Naive thymus-derived CD8-positive, alpha-beta T cell (primary cell): Measurements from ENCODE around the gene CFAP65. TPM values are rescaled to one million over a fixed set of nuclear protein-coding genes. Genes with fewer than 3 reads are reported as not detected.

Source experiments
- ATAC-seq, 2 donors: fragments of 150-1000 bp; cut with Tn5 transposase in 1 of 2; sonication (Bioruptor Pico), chemical (Tn5 transposase) in 1 of 2; 1 replicate in 1 of 2; 2 replicates in 1 of 2; pipeline ENCODE4 v1.10.0; 2021; ENCODE audit warnings: mild to moderate bottlenecking in 2 of 2, moderate library complexity in 2 of 2
- POLR2A ChIA-PET: fragments of 350-600 bp; sonication (Branson Sonifier 250); formaldehyde crosslinking; loops from one replicate; lab custom pipeline; 2021; ENCODE audit warnings: antibody characterized with exemption; lab: Charles Lee
- DNase-seq, 10 donors: peaks; one replicate each; pipeline versions ENCODE4 v3.0.0 to v3.0.0-alpha.2; 2020 to 2022
- H3K27ac Mint-ChIP-seq, 10 donors: one replicate each; pipeline ENCODE4 v1.8.0; 2020 to 2022; ENCODE audit warnings: mild to moderate bottlenecking in 10 of 10, mixed read lengths in 10 of 10, moderate library complexity in 4 of 10, inconsistent platforms in 1 of 10
- H3K27me3 Mint-ChIP-seq, 5 donors: one replicate each; pipeline ENCODE4 v1.8.0; 2021 to 2022; ENCODE audit warnings: mixed read lengths in 5 of 5
- H3K36me3 Mint-ChIP-seq, 3 donors: one replicate each; pipeline ENCODE4 v1.8.0; 2020 to 2022; ENCODE audit warnings: mixed read lengths in 3 of 3, mild to moderate bottlenecking in 2 of 3, inconsistent platforms in 1 of 3
- H3K4me1 Mint-ChIP-seq, 4 donors: one replicate each; pipeline ENCODE4 v1.8.0; 2021 to 2022; ENCODE audit warnings: mixed read lengths in 4 of 4
- H3K4me3 Mint-ChIP-seq, 10 donors: one replicate each; pipeline ENCODE4 v1.8.0; 2020 to 2022; ENCODE audit warnings: mild to moderate bottlenecking in 10 of 10, mixed read lengths in 10 of 10, moderate library complexity in 6 of 10, inconsistent platforms in 1 of 10
- H3K9me3 Mint-ChIP-seq, 9 donors: one replicate each; pipeline ENCODE4 v1.8.0; 2020 to 2022; ENCODE audit warnings: mixed read lengths in 9 of 9, mild to moderate bottlenecking in 3 of 9, inconsistent platforms in 1 of 9, moderate library complexity in 1 of 9
- polyA plus RNA-seq, 3 donors: library from polyadenylated mRNA; unstranded; fragments of 300-500 nt; fragmentation: Illumina TruSeq; gene quantifications; one replicate each; pipeline ENCODE4 v1.2.3, GENCODE V29; 2021
- total RNA-seq, 8 experiments: library from RNA in 2 of 8; stranded (reverse) in 2 of 8; gene quantifications; one replicate each; pipeline ENCODE4 v1.2.3 and lab custom pipeline; 2021 to 2026

Gene CFAP65
- total and polyA plus RNA-seq, 5 experiments from 2014 or later = 0.23 TPM; not detected in 4

DNA sequence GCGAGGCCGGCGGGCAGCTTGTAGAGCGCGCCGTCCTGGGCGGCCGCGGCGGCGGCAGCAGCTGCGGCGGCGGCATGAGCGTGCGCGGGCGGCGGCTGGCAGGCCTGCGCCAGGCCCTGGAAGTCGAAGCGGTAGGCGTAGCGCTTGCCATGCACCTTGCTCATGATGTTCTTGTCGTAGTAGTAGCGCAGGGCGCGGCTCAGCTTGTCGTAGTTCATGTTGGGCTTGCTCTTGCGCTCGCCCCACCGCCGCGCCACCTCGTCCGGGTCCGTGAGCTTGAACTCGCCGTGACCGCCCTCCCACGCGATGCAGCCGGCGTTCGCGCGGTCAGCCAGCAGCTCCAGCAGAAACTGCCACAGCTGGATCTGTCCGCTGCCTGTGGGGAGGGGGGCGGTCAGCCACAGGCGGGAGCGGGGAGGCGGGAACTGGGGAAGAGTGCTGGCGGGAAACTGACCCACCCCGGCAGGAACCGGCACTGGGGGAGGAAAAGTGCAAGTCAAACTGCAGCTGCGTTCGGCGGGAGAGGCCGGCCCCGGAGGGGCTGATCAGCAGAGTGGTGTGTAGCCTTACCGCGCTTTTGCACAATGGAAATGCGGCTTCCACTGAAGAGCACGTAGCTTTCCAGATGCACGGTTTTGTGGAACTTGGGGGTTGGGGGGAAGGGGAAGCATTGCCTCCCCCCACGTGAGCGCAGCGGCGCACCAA lies 59.3 kb downstream of the CFAP65 start:
- peaks cover 25 to 52% (median 40%) of the 10 kb centered on the region in 4 donors for H3K4me1 Mint-ChIP-seq

GRCh38 chr2:218981390-218981880 lies 59.9 kb downstream of the CFAP65 start:
- peaks cover 31 to 100% (median 60%) of the 10 kb centered on the region in 5 donors for H3K27me3 Mint-ChIP-seq
- H3K27ac Mint-ChIP-seq = peak overlapping the region in 2 of 10 donors; percentile 25 to 75
- DNase-seq (no peak), ATAC-seq (peak; percentile 7 to 19)
- peaks cover 0 to 2% (median 0%) of the 10 kb centered on the region in 3 donors for H3K36me3 Mint-ChIP-seq
- POLR2A ChIA-PET = interaction anchor here (0.6 kb wide), 1 partner anchor 341 kb away, joined by 4 read pairs; no protein-coding TSS in a partner anchor
- H3K4me3 Mint-ChIP-seq = peak overlapping the region; percentile 76 to 95 (median 86)
- peaks cover 25 to 52% (median 40%) of the 10 kb centered on the region in 4 donors for H3K4me1 Mint-ChIP-seq
- H3K9me3 Mint-ChIP-seq = no peaks in the 10 kb centered on the region

More for the DNA sequence above, 59.3 kb downstream of the CFAP65 start:
- Mint-ChIP-seq H3K36me3 (peaks cover 0 to 2% (median 0%) of the 10 kb centered on the region in 3 donors), H3K9me3 (no peaks in the 10 kb centered on the region), H3K27me3 (peaks cover 36 to 100% (median 60%) of the 10 kb centered on the region in 5 donors), H3K4me3 (peak overlapping the region; percentile 48 to 87 (median 72)), H3K27ac (peak overlapping the region in 1 of 10 donors; percentile 24)
- ATAC-seq = peak; percentile 39 to 59
- peak in 3 of 10 donors; percentile 33 to 62 (median 35) for DNase-seq
- POLR2A ChIA-PET = interaction anchor here (0.8 kb wide), 1 partner anchor 97 kb away, joined by 3 read pairs; no protein-coding TSS in a partner anchor

- POLR2A ChIA-PET = interaction anchor here (0.6 kb wide), 1 partner anchor 340 kb away, joined by 4 read pairs; no protein-coding TSS in a partner anchor
- H3K27ac Mint-ChIP-seq = peak overlapping the region in 2 of 10 donors; percentile 25 to 75
- peak overlapping the region; percentile 76 to 95 (median 86) for H3K4me3 Mint-ChIP-seq
These were observed 60.5 kb downstream of the CFAP65 start for GRCh38 chr2:218980735-218981389.

DNA sequence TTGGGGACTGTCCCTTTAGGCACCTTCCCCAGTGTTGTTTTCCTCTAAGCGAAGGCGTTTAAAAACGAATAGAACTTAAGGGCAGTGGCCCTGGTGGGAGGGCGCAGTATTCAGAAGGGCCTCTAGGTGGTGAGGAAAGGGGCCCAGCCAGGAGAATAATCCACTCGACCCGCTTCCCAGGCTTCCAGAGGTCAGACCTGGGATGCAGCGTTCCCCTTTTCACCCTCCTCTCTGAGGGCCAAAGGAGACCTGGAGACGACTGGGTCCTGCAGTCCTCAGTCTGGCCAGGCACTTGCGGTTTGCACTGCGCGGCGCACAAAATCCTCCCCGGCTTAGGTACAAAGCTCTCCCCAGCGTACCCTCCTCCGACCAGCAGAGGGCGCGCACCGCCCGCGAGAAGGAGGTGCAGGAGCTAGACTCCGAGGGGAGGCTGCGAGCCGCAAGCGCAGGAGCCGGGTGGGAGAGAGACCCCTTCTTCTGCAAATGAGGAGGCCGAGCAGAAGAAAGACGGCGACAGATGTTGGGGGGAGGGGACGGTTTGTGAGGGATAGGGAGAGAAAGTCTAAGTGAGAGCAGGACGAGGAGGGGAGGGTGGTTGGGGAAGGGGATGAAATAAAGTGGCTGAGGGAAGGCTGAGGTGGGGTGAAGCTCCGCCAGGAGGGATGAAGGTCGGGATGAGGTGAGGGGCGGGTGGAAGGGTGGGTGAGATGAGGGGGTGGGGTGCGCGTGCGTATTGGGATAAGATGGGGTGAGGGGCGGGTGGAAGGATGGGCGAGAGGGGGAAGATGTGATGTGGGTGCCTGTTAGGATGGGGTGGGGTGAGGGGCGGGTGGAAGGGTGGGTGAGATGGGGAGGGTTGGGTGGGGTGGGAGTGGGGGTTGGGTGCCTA lies 61.2 kb downstream of the CFAP65 start:
- ATAC-seq = peak; percentile 85 to 90
- Mint-ChIP-seq H3K4me1 (peaks cover 20 to 44% (median 35%) of the 10 kb centered on the region in 4 donors), H3K9me3 (no peaks in the 10 kb centered on the region), H3K27me3 (peaks cover 31 to 100% (median 62%) of the 10 kb centered on the region in 5 donors), H3K4me3 (peak overlapping the region; percentile 69 to 97 (median 80)), H3K36me3 (peaks cover 0 to 2% (median 0%) of the 10 kb centered on the region in 3 donors), H3K27ac (peak overlapping the region in 1 of 10 donors; percentile 75)
- POLR2A ChIA-PET = no interaction called here
- DNase-seq = peak; percentile 68 to 90 (median 82)

More at GRCh38 chr2:218980735-218981389, 60.5 kb downstream of the CFAP65 start:
- Mint-ChIP-seq H3K36me3 (peaks cover 0 to 2% (median 0%) of the 10 kb centered on the region in 3 donors), H3K27me3 (peaks cover 26 to 100% (median 59%) of the 10 kb centered on the region in 5 donors), H3K4me1 (peaks cover 24 to 49% (median 36%) of the 10 kb centered on the region in 4 donors), H3K9me3 (no peaks in the 10 kb centered on the region)
- ATAC-seq (no peak), DNase-seq (no peak)

DNA sequence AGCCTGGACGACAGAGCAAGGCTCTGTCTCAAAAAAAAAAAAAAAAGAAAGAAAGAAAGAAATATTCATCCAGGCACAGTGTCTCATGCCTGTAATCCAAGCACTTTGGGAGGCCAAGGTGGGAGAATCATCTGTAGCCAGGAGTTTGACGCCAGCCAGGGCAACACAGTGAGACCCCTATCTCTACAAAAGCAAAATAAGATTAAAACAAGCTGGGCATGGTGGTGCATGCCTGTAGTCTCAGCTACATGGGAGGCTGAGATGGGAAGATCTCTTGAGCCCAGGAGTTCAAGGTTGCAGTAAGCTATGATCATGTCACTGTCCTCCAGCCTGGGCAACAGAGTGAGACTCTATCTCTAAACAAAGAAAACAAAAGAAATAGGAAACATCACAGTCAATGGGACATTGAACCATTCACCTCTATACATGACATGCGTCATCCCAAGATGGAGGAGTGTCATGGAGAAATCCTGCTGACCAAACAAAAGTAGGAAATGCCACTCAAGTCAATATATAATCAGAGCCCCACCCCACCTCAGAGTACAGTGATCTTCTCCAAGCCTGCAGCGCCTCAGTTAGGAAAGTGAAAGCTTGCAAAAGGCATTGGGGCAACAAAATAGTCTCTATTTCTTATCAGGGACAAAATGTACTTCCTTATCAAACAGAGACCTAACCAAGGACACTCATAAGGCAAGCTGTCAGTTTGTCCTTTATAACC lies 66.1 kb downstream of the CFAP65 start:
- Mint-ChIP-seq H3K9me3 (peaks cover 0 to 7% (median 0%) of the 10 kb centered on the region in 9 donors), H3K4me1 (peaks cover 4 to 9% (median 6%) of the 10 kb centered on the region in 4 donors), H3K36me3 (peaks cover 0 to 3% (median 0%) of the 10 kb centered on the region in 3 donors), H3K4me3 (no peak overlapping the region), H3K27me3 (peaks cover 42 to 88% (median 71%) of the 10 kb centered on the region in 5 donors), H3K27ac (no peak overlapping the region)
- ATAC-seq = no peak
- peak in 1 of 10 donors; percentile 4 for DNase-seq
- POLR2A ChIA-PET = interaction anchor here (0.7 kb wide), 1 partner anchor 154 kb away, joined by 3 read pairs; no protein-coding TSS in a partner anchor

DNA sequence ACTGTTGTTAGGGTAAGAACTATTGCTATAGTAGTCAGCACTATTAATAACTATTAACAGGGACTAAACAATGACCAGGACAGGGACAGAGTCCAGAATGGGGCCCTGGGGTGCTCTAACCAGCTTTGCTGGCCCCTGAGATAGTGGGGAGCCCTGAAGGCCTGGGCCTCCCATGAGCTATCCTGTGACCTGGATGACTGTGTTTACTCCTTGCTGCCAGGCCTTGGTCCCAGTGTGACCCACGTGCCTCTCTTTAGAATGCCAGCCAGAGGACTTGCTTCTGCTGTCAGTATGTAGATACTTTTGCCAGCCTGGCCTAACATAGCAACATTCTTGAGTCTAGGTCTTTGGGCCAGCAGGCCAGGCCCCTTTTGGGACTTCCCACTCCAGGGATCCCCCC lies 70.4 kb downstream of the CFAP65 start:
- H3K36me3 Mint-ChIP-seq = peaks cover 0 to 3% (median 0%) of the 10 kb centered on the region in 3 donors
- peaks cover 39 to 87% (median 64%) of the 10 kb centered on the region in 5 donors for H3K27me3 Mint-ChIP-seq
- DNase-seq (no peak), ATAC-seq (no peak)
- H3K4me1 Mint-ChIP-seq = no peaks in the 10 kb centered on the region
- H3K27ac Mint-ChIP-seq = no peak overlapping the region
- POLR2A ChIA-PET = no interaction called here
- H3K9me3 Mint-ChIP-seq = peaks cover 0 to 12% (median 0%) of the 10 kb centered on the region in 9 donors
- H3K4me3 Mint-ChIP-seq = no peak overlapping the region

- peaks cover 5 to 15% (median 11%) of the 10 kb centered on the region in 4 donors for H3K4me1 Mint-ChIP-seq
- H3K36me3 Mint-ChIP-seq = peaks cover 0 to 9% (median 6%) of the 10 kb centered on the region in 3 donors
- POLR2A ChIA-PET = no interaction called here
- no peak overlapping the region for H3K27ac Mint-ChIP-seq
- peaks cover 0 to 9% (median 0%) of the 10 kb centered on the region in 9 donors for H3K9me3 Mint-ChIP-seq
- H3K27me3 Mint-ChIP-seq = peaks cover 36 to 83% (median 60%) of the 10 kb centered on the region in 5 donors
- no peak for ATAC-seq
- no peak overlapping the region for H3K4me3 Mint-ChIP-seq
- DNase-seq = no peak
These were observed 77.1 kb downstream of the CFAP65 start for GRCh38 chr2:218964041-218964771.

GRCh38 chr2:218963601-218964000 lies 77.7 kb downstream of the CFAP65 start:
- peaks cover 0 to 9% (median 0%) of the 10 kb centered on the region in 9 donors for H3K9me3 Mint-ChIP-seq
- H3K4me3 Mint-ChIP-seq = no peak overlapping the region
- H3K4me1 Mint-ChIP-seq = peaks cover 8 to 19% (median 15%) of the 10 kb centered on the region in 4 donors
- ATAC-seq (no peak), DNase-seq (no peak)
- H3K27ac Mint-ChIP-seq = no peak overlapping the region
- peaks cover 39 to 83% (median 59%) of the 10 kb centered on the region in 5 donors for H3K27me3 Mint-ChIP-seq
- H3K36me3 Mint-ChIP-seq = peaks cover 0 to 11% (median 6%) of the 10 kb centered on the region in 3 donors
- POLR2A ChIA-PET = no interaction called here

DNA sequence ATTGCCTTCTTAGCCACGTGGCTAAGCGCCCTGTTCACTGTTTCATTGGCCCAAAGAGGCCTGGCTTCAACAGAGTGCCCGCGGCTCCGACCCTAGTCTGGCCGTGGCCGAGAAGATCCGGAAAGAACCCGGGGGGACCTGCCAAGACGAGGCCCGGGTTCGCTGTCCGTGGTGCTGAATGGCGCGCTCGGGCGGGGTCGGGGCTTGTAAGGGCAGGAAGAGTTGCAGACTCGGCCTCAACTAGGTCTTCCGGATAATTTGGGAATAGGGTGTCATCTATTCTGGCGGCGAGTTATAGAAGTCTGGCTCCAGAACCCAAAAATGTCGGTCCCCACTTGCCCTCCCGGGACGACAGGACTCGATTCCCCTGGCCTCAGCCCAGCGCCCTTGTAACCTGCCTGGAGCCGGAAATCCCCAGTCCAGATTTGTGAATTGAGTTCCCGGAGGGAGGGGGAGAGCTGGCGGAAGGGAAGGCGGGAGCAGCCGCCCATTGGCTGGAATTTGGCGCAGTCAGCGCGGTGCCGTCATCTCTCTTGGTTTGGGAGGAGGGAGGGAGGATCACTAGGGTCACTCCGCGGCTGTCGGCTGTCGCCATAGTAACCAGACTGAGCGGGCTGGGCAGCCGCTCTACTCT lies 78.3 kb downstream of the CFAP65 start:
- H3K4me3 Mint-ChIP-seq = peak overlapping the region in 4 of 10 donors; percentile 14 to 49 (median 30)
- H3K9me3 Mint-ChIP-seq = peaks cover 0 to 9% (median 0%) of the 10 kb centered on the region in 9 donors
- POLR2A ChIA-PET = no interaction called here
- no peak overlapping the region for H3K27ac Mint-ChIP-seq
- peaks cover 10 to 19% (median 15%) of the 10 kb centered on the region in 4 donors for H3K4me1 Mint-ChIP-seq
- ATAC-seq = peak; percentile 35
- H3K27me3 Mint-ChIP-seq = peaks cover 40 to 83% (median 57%) of the 10 kb centered on the region in 5 donors
- peak; percentile 41 to 82 (median 62) for DNase-seq
- peaks cover 0 to 11% (median 6%) of the 10 kb centered on the region in 3 donors for H3K36me3 Mint-ChIP-seq
